GM19238 (cell line): ENCODE data around the gene LAMA1.

ENCODE experiments used
- DNase-seq: peaks from one replicate; pipeline ENCODE4 v3.0.0; 2011; ENCODE audit warnings: low spot score; ENCODE audit not compliant: insufficient read length

The LAMA1 gene

DNA sequence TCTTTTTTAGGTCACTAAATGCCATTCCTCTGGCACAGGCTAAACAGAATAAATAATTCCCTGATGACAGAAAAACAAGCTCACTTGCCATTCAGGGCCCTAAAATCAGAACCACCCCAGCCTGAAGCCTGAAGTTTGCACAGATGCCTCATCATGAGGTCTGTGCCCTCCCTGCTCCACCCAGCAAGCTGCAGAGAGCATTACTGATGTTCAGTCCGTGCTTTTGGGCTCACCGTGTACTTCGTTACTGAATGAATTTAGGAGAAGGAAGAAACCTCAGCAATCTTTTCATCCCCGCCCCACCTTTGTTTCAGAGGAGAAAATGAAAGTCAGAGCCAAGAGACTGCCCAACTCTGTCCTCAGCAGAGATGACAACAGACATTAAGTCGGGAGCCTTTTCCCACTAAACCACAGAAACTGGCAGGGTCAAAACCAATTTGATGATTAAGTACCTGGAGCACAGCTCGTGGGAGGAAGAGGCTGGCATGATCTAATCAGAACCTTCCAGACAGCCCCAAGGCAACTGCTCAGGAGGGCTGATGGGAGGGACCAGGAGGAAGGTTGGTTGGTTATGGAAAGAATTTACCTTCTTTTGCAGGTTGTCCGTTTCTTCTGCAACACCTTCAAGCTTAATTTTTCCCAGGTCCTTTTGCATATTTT, 122.7 kb downstream of the LAMA1 start:
- DNase-seq: no peak

DNA sequence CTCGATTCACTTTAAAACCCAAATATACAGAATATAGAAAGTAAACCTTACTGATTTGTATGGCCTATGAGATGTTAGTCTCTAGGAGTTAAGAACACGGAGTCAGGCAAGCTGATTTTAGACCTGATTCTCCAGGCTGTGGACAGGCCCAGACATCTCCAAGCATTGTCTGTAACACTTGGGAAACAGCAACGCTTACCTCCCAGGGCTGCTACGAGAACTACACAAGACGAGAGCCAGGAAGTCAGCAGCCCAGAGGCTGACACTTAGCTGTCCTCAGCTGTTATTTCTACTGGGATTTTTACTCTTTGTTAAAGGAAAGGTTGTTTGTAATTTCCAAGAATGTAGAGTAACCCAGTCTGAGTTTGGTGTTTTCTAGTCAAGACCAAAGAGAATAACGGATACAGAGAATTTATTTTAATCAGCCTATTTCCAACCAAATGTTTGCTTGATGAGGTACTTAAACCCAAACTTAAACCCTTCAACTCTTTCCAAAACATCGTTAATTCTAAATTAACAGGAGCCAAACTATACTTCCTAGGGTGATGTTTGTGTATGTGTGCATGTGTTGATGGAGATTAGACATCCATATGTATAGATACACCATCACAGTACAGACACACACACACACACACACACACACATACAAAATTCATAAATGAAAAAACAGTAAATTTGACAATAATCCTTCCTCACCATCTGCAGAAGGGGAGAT, 123.4 kb downstream of the LAMA1 start:
- DNase-seq: no peak

- DNase-seq: no peak
Observed at GRCh38 chr18:6992761-6993160, 124.8 kb downstream of the LAMA1 start.

GRCh38 chr18:6983366-6983765, 134.2 kb downstream of the LAMA1 start:
- DNase-seq: no peak

DNA sequence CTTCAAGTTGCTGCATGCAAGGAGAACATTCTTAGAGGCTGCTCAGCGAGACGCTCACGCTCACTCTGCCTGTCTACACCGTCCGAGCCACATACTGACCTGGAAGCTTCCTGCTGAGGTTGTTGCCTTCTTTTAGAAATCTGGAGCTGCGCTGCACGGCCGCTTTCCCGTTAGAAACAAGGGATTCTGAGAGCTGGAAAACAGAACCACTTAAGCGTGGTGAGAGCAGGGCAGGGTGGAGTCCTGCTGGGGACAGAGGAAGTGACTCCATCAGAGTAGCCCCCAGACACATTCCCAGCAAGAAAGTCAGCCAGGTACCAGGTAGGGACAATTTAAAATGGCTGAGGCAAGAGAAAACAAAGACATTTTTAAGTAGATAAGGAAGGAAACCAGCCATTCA, 135.2 kb downstream of the LAMA1 start:
- DNase-seq: no peak

DNA sequence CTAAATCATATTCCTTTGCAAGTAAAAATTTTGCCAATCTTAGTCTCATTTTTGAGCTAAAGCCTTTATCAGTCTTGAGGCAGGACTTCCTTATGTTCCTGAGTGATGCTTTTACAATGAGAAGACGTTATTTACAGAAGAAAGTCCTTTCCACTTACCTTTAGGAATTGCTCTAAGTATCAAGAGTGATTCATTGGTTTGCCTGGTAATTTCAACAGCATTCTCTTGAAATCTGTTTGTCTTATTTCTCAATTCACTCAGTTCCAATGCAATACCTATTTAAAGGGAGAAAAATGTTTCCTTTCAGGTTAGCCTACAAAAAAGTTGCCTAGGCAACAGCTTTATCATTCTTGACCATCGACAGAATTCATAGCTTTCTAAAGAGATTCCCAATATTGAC, 137.2 kb downstream of the LAMA1 start:
- DNase-seq: no peak

DNA sequence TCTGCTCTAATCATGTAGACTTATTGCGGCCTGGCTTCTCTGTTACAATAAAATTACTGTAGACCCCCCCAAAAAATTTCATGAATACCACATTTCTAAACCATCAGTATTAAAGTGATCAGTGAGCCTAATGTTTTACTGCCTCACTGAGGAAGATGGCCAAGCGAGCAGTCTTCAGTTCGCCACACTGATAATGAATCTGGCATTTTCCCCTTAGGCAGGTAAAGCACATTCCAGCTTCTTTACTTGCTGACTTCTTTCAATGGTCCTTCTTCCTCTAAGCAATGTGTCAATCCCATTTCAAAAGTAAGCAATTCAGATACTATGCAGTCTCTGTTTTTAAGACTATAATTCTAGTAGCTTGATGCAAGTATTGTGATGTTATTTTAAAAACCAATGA, 137.6 kb downstream of the LAMA1 start:
- DNase-seq: no peak

DNA sequence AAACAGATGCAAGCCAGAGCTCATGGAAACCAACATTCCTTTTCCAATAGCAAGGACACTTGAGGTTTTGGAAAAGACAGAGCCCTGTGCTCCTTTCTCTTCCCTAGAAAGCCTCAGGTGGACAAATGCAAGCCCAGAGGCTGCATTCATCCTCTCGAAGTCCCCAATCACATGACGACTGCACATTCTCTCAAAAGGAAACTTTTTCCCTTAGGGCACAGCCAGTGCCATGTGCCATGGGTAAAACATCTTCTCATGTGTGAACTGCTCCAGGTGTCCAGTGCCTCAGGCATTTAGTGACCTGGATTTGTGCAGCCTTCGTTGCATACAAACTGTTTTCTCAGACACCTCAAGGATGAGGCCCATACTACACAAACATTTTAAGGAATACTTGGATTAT, 140.7 kb downstream of the LAMA1 start:
- no peak for DNase-seq

DNA sequence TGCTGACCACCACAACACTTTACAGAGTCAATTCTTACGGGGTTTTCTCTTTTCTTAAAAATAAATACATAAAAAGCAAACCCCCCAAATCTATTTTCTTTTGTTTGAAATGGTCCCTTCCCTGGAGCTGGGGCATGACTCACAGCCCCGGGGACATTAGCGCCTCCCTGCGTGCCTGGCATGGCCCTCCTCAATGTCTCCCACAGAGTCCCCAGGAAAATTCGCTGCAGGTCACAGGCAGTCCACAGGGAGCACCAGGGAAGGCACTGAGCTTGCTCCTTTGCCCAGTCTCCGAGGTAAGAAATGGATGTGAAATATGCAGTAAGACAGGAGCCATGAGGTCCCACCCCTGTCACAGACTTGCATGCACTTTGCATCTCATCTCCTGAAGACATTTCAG, 142.5 kb downstream of the LAMA1 start:
- no peak for DNase-seq

DNA sequence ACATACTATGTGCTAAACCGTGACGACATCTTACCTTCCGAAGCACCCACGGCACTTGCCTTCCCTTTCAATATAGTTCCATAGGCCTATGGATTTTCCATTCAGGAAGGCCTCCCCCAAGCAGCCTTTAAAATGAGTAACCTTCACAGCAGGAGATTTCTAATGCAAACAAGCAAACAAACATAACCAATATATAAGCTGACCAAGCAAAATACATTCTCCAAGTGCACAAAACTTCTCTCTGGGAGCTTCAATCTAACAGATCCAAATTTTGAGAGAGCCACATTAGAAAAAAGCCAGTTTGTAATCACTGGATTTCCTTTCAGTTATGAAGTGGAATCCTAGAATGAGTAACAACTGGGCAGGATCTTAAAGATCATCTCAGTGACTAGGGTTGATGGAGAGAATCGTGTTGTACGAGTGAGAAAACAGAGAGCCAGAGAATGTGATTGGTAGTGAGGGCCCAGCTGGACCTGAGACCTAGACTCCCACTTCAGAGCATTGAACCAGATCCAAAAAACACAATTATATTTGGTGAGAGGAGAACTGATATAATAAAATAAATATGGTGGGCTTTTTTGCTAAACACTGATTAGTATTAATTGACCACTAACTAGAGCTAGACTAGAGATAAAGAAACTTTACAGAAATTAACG, 145.6 kb downstream of the LAMA1 start:
- no peak for DNase-seq

GRCh38 chr18:6963452-6964097, 154.0 kb downstream of the LAMA1 start:
- DNase-seq: no peak

GRCh38 chr18:6962571-6963451, 154.8 kb downstream of the LAMA1 start:
- DNase-seq: no peak

DNA sequence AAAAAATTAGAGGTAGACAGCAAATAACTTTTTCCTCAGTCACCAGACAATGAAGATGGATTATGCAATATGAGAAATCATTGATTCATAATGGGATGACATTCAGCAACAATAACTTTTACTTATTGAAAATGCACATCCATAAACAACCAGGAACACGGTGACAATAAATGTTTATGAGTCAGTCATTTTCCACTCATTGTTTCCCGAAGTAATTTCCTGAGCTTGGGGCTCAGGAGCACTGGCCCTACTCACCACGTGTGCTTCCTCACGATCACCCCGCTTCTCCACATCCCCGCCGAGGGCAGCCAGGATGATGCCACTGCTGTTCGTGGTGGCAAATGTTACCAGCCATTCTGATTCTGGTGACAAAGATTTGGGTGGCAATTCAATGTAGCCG, 156.3 kb downstream of the LAMA1 start:
- DNase-seq: no peak

GRCh38 chr18:6960656-6961055, 156.9 kb downstream of the LAMA1 start:
- no peak for DNase-seq

GRCh38 chr18:6960124-6960523, 157.5 kb downstream of the LAMA1 start:
- no peak for DNase-seq

DNA sequence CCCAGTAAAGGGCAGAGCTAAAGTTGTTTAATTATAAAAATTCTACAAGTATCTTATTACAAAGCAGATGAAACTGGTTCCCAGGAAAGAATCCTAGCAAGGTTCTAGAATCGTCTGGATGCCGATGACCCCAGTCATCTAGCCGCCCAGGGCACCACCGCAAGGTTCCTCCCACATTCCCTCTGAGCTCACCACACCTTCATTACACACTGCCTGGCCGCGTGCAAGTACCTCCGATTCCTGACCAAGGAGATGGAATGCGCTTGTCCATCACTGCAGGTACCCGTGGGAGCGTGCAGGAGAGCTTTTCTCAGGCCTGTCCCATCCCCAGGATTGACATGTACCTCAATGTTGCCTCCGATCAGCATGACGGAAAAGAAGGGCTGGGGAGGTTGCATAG, 158.5 kb downstream of the LAMA1 start:
- DNase-seq: no peak

DNA sequence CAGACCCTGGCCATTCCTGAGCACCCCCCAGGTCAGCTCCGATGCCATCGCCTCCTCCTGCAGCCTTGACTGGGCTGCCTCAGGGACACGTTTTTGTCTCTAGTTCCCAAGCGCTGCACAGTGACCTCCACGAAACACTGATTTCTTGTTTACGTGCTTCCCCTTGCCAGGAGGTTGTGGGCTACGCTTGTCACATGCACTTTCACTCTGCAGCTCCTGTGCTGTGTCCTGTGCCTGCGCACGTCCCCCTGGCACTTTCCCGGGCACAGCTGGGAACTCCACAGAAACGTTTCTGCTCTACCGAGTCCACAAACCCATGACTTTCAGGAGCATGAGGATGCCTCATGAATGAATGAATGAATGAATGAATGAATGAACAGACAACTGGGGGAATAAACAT, 160.6 kb downstream of the LAMA1 start:
- DNase-seq: no peak

- DNase-seq: no peak
Observed at GRCh38 chr18:6956495-6956894, 161.1 kb downstream of the LAMA1 start.

DNA sequence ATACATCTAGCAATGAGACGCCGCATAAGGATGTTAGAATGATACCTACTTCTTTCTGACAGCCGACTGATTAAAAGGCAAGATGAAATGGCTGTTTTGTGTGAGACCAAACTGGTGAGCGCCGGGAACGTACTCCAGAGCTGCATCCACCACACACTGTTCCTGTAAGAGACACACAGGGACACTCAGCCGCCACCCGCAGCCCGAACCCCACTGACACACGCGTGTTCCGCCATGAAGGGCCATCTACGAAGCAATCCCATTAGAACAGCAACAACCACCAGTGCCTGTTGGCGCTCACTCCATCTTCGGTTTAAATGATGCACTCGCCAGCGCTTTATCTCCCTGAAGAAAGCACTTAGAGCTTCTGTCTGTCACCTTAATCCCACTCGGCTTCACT, 162.3 kb downstream of the LAMA1 start:
- DNase-seq: no peak

GRCh38 chr18:6954501-6954900, 163.1 kb downstream of the LAMA1 start:
- no peak for DNase-seq

- no peak for DNase-seq
Observed at GRCh38 chr18:6951336-6952090, 166.1 kb downstream of the LAMA1 start.
